CD4-positive, alpha-beta T cell treated with Interleukin-4 for 1 hour (primary cell): ENCODE data around the gene MSL2.
"Not testable (repeated sequence)": the region's sequence is repeated elsewhere in the genome, so short reads cannot be mapped to it uniquely, and the experiment has no call there.

Source experiments
- DNase-seq, 2 donors: peaks; one replicate each; pipeline ENCODE4 v3.0.0-alpha.2; 2020 to 2022

MSL2 gene

GRCh38 chr3:136196064-136196400 lies at the start of gene MSL2:
Gene MSL2, minus strand, starts transcription at chr3:136196335. Its CDS starts 1,222 bp downstream, at chr3:136195113.
- no peak for DNase-seq

- DNase-seq = no peak
Measured at GRCh38 chr3:136245691-136246090, 49.6 kb upstream of the MSL2 start.

GRCh38 chr3:136239094-136239493 lies 43.0 kb upstream of the MSL2 start:
- DNase-seq = no peak

- no peak for DNase-seq
Measured at GRCh38 chr3:136237961-136238649, 42.0 kb upstream of the MSL2 start.

- no peak for DNase-seq
Measured at GRCh38 chr3:136237103-136237502, 41.0 kb upstream of the MSL2 start.

GRCh38 chr3:136236109-136236508 lies 40.0 kb upstream of the MSL2 start:
- no peak for DNase-seq

- DNase-seq = no peak
Measured at GRCh38 chr3:136235545-136235944, 39.4 kb upstream of the MSL2 start.

GRCh38 chr3:136232413-136232812 lies 36.3 kb upstream of the MSL2 start:
- DNase-seq = no peak

GRCh38 chr3:136222746-136223145 lies 26.6 kb upstream of the MSL2 start:
- DNase-seq = not testable (repeated sequence)

GRCh38 chr3:136211547-136211946 lies 15.4 kb upstream of the MSL2 start:
- no peak for DNase-seq

GRCh38 chr3:136209921-136210320 lies 13.8 kb upstream of the MSL2 start:
- DNase-seq = no peak

- no peak for DNase-seq
Measured at GRCh38 chr3:136207489-136208115, 11.5 kb upstream of the MSL2 start.

GRCh38 chr3:136199219-136199618 lies 3.1 kb upstream of the MSL2 start:
- DNase-seq = not testable (repeated sequence)

- not testable (repeated sequence) for DNase-seq
Measured at GRCh38 chr3:136198462-136199078, 2.4 kb upstream of the MSL2 start.

- no peak for DNase-seq
Measured at GRCh38 chr3:136197159-136197793, 1.1 kb upstream of the MSL2 start.

- peak; percentile 98 to 99 for DNase-seq
Measured at GRCh38 chr3:136196401-136197158, 445 bp upstream of the MSL2 start.

- peak; percentile 87 to 88 for DNase-seq
Measured at GRCh38 chr3:136195258-136196063, 674 bp downstream of the MSL2 start.

GRCh38 chr3:136194409-136195257 lies 1.5 kb downstream of the MSL2 start:
- DNase-seq = peak; percentile 73 to 78

- DNase-seq = peak in 1 of 2 donors; percentile 24
Measured at GRCh38 chr3:136193278-136194054, 2.7 kb downstream of the MSL2 start.

- no peak for DNase-seq
Measured at GRCh38 chr3:136192831-136193230, 3.3 kb downstream of the MSL2 start.
